MCF 10A (cell line): ENCODE data around the gene ZRSR2. TPM values are rescaled to one million over a fixed set of nuclear protein-coding genes. Genes with fewer than 3 reads are reported as not detected.

Experiments
- BruUV-seq: library from RNA; stranded (reverse); fragments of 400-500 nt; replicated peaks from 2 replicates; lab custom pipeline; 2021; lab: Mats Ljungman, UMichigan
- CTCF ChIA-PET: fragments of 300-600 bp; sonication (Branson Sonifier 250); formaldehyde crosslinking; extraction: SDS; loops from one replicate; lab custom pipeline; 2021; ENCODE audit warnings: antibody characterized with exemption, inconsistent platforms; lab: Yijun Ruan, JAX
- POLR2A ChIA-PET: fragments of 300-600, 350-650 bp; sonication (Branson Sonifier 250); formaldehyde crosslinking; extraction: SDS; loops from one replicate; lab custom pipeline; 2020; ENCODE audit warnings: antibody characterized with exemption, inconsistent platforms; lab: Yijun Ruan, JAX
- DNase-seq: peaks from one replicate; pipeline ENCODE4 v3.0.0-alpha.2; 2018; ENCODE audit not compliant: unreplicated experiment
- H3K27ac Mint-ChIP-seq: one replicate; pipeline ENCODE4 v1.8.0; 2022; ENCODE audit warnings: mild to moderate bottlenecking, low read depth, mixed read lengths; ENCODE audit not compliant: unreplicated experiment
- H3K27me3 Mint-ChIP-seq: one replicate; pipeline ENCODE4 v1.8.0; 2022; ENCODE audit warnings: mixed read lengths; ENCODE audit not compliant: insufficient read depth, unreplicated experiment
- H3K36me3 Mint-ChIP-seq: one replicate; pipeline ENCODE4 v1.8.0; 2022; ENCODE audit warnings: mild to moderate bottlenecking, moderate library complexity, mixed read lengths; ENCODE audit not compliant: insufficient read depth, unreplicated experiment
- H3K4me1 Mint-ChIP-seq: one replicate; pipeline ENCODE4 v1.8.0; 2022; ENCODE audit warnings: mixed read lengths; ENCODE audit not compliant: insufficient read depth, unreplicated experiment
- H3K4me3 Mint-ChIP-seq: one replicate; pipeline ENCODE4 v1.8.0; 2022; ENCODE audit warnings: mild to moderate bottlenecking, moderate library complexity, mixed read lengths; ENCODE audit not compliant: unreplicated experiment
- H3K9me3 Mint-ChIP-seq: one replicate; pipeline ENCODE4 v1.8.0; 2022; ENCODE audit warnings: mixed read lengths; ENCODE audit not compliant: unreplicated experiment
- intact Hi-C: fragments of 100-400 bp; cut with micrococcal nuclease; formaldehyde crosslinking; loops from 2 replicates; pipeline ENCODE4 v1.14.1; 2022
- total RNA-seq: library from RNA; stranded (reverse); gene quantifications from 2 replicates; pipeline ENCODE4 v1.2.3, GENCODE V29; 2022
- TF ChIP-seq, protein P1 (sequence below): fragments of 200-600 bp; IDR thresholded peaks from one replicate; pipeline ENCODE4 v1.8.0; 2022; ENCODE audit warnings: antibody characterized with exemption, mild to moderate bottlenecking; ENCODE audit not compliant: unreplicated experiment

Gene ZRSR2
- total RNA-seq, 1 experiment from 2014 or later, result 20.3 TPM

DNA sequence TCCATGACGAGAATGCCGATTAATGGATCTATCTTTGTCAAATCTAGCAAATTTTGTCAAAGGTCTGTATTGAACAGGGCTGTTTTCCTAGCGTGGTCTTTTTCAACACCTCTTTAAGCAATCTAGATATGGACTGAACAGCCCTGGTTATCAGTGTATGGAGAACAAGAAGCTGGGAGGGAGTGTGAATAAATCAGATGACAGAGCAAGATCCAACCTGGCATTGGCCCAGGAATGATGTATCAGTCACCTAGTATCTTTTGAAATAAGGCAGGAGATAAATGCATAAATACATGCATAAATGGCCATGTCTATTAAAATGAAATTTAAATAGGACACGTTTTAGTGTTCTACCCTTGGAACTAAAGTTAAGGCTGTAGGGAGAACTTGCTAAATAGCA lies 80.0 kb downstream of the ZRSR2 start:
- POLR2A ChIA-PET, result no interaction called here
- H3K9me3 Mint-ChIP-seq, result no peaks in the 10 kb centered on the region
- H3K36me3 Mint-ChIP-seq, result no peaks in the 10 kb centered on the region
- peaks cover 47% of the 10 kb centered on the region for H3K27me3 Mint-ChIP-seq
- DNase-seq, result peak; percentile 16
- H3K27ac Mint-ChIP-seq, result no peak overlapping the region
- H3K4me3 Mint-ChIP-seq, result no peak overlapping the region
- intact Hi-C loops, result no loop called here
- CTCF ChIA-PET, result interaction anchor here (0.7 kb wide), 1 partner anchor 9 kb away, joined by 3 read pairs; no protein-coding TSS in a partner anchor
- TF ChIP-seq, protein P1, sequence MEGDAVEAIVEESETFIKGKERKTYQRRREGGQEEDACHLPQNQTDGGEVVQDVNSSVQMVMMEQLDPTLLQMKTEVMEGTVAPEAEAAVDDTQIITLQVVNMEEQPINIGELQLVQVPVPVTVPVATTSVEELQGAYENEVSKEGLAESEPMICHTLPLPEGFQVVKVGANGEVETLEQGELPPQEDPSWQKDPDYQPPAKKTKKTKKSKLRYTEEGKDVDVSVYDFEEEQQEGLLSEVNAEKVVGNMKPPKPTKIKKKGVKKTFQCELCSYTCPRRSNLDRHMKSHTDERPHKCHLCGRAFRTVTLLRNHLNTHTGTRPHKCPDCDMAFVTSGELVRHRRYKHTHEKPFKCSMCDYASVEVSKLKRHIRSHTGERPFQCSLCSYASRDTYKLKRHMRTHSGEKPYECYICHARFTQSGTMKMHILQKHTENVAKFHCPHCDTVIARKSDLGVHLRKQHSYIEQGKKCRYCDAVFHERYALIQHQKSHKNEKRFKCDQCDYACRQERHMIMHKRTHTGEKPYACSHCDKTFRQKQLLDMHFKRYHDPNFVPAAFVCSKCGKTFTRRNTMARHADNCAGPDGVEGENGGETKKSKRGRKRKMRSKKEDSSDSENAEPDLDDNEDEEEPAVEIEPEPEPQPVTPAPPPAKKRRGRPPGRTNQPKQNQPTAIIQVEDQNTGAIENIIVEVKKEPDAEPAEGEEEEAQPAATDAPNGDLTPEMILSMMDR, result no peak
- no peaks in the 10 kb centered on the region for H3K4me1 Mint-ChIP-seq
- BruUV-seq, result no TSS peak

Other genes with a start within 250 kb of the ZRSR2 start
- gene ACE2, start 189.5 kb upstream of the ZRSR2 start, total RNA-seq, result not detected in 2 replicates
- 1.5 and 1.8 TPM in 2 replicates for gene CLTRN, start 125.7 kb upstream of the ZRSR2 start, total RNA-seq
- gene CA5B, start 52.2 kb upstream of the ZRSR2 start, total RNA-seq, result 15.3 and 21.2 TPM in 2 replicates
- 8.4 and 9.4 TPM in 2 replicates for gene AP1S2, start 64.3 kb downstream of the ZRSR2 start, total RNA-seq